Endodermal cell (in vitro differentiated cells): ENCODE measurements around the gene UNC5B. TPM values are rescaled to one million over a fixed set of nuclear protein-coding genes. Genes with fewer than 3 reads are reported as not detected.

ENCODE experiments used
- DNase-seq: peaks from one replicate; pipeline ENCODE4 v3.0.0-alpha.2; 2017
- H3K27ac ChIP-seq: 2 replicates; pipeline ENCODE4 v1.5.1; 2013; ENCODE audit warnings: mild to moderate bottlenecking, low read depth, low read length, moderate library complexity
- H3K27me3 ChIP-seq: 2 replicates; pipeline ENCODE4 v1.6.1; 2013; ENCODE audit warnings: mild to moderate bottlenecking, low read length, moderate library complexity; ENCODE audit not compliant: insufficient read depth, control insufficient read depth, poor library complexity, severe bottlenecking
- H3K36me3 ChIP-seq: 2 replicates; pipeline ENCODE4 v1.7.0; 2013; ENCODE audit warnings: mild to moderate bottlenecking, low read length, moderate library complexity; ENCODE audit not compliant: control insufficient read depth, insufficient read depth
- H3K4me1 ChIP-seq: one replicate; pipeline ENCODE4 v1.7.0; 2013; ENCODE audit warnings: low read length; ENCODE audit not compliant: control insufficient read depth, insufficient read depth
- H3K4me3 ChIP-seq: 2 replicates; pipeline ENCODE4 v1.5.1; 2013; ENCODE audit warnings: mild to moderate bottlenecking, low read length, moderate library complexity
- H3K9ac ChIP-seq: 2 replicates; pipeline ENCODE4 v1.6.1; 2013; ENCODE audit warnings: mild to moderate bottlenecking, low read length, moderate library complexity; ENCODE audit not compliant: poor library complexity, severe bottlenecking; ENCODE audit errors: extremely low read depth
- H3K9me3 ChIP-seq: 2 replicates; pipeline ENCODE4 v1.6.1; 2013; ENCODE audit warnings: mild to moderate bottlenecking, low read length, moderate library complexity; ENCODE audit not compliant: control insufficient read depth
- H3K27ac Mint-ChIP-seq: 2 replicates; pipeline ENCODE4 v1.8.0; 2020; ENCODE audit warnings: mixed read lengths
- H3K27me3 Mint-ChIP-seq: 2 replicates; pipeline ENCODE4 v1.8.0; 2021; ENCODE audit warnings: mild to moderate bottlenecking, mixed read lengths; ENCODE audit not compliant: insufficient read depth
- H3K36me3 Mint-ChIP-seq: 2 replicates; pipeline ENCODE4 v1.8.0; 2020; ENCODE audit warnings: low read depth, mixed read lengths
- H3K4me1 Mint-ChIP-seq: 2 replicates; pipeline ENCODE4 v1.8.0; 2020; ENCODE audit warnings: mixed read lengths
- H3K4me3 Mint-ChIP-seq: 2 replicates; pipeline ENCODE4 v1.8.0; 2020; ENCODE audit warnings: mild to moderate bottlenecking, moderate library complexity, mixed read lengths
- H3K9me3 Mint-ChIP-seq: 2 replicates; pipeline ENCODE4 v1.8.0; 2020; ENCODE audit warnings: mild to moderate bottlenecking, mixed read lengths
- CTCF ChIP-seq: fragments of 200-600 bp; sonication (generic); conservative IDR thresholded peaks from 2 replicates; pipeline ENCODE4 v1.5.0; 2021; ENCODE audit warnings: antibody characterized with exemption, mild to moderate bottlenecking
- WGBS, 2 experiments: methylation state at CpG; one replicate each; pipeline versions ENCODE4 v1.1.5 to v1.1.7; 2013; ENCODE audit warnings: missing lambda C conversion rate in 2 of 2, mixed read lengths in 1 of 2; ENCODE audit not compliant: insufficient coverage in 1 of 2, insufficient read length in 1 of 2; 5-methylcytosine and 5-hydroxymethylcytosine counted together
- total RNA-seq, 2 donors: library from RNA; stranded (reverse); fragmentation: NEBNext Ultra II Directional in 1 of 2; extraction: Animal tissue kit (Norgen Biotek cat#: 25700) in 1 of 2; gene quantifications; 2 replicates in 1 of 2; 3 replicates in 1 of 2; pipeline ENCODE4 v1.2.1, GENCODE V29; 2021

The UNC5B gene
- total RNA-seq, 2 donors from 2014 or later = 9.7 to 14.5 TPM

GRCh38 chr10:71338728-71339495 is 126.5 kb downstream of the UNC5B start:
- no peaks in the 10 kb centered on the region for H3K27me3 ChIP-seq
- H3K36me3 ChIP-seq = no peaks in the 10 kb centered on the region
- 88 to 95% methylated on average over 10 to 13 of the region's 13 CpGs for WGBS, 2 experiments
- no peak overlapping the region for H3K4me3 ChIP-seq
- H3K4me1 Mint-ChIP-seq = peaks cover 21% of the 10 kb centered on the region
- H3K9ac ChIP-seq = no peak overlapping the region
- H3K4me3 Mint-ChIP-seq = no peak overlapping the region
- H3K36me3 Mint-ChIP-seq = peaks cover 8% of the 10 kb centered on the region
- TF ChIP-seq CTCF = no peak
- no peak overlapping the region for H3K27ac Mint-ChIP-seq
- no peaks in the 10 kb centered on the region for H3K4me1 ChIP-seq
- H3K9me3 ChIP-seq = no peaks in the 10 kb centered on the region
- no peak for DNase-seq
- H3K27ac ChIP-seq = no peak overlapping the region
- H3K9me3 Mint-ChIP-seq = no peaks in the 10 kb centered on the region
- H3K27me3 Mint-ChIP-seq = no peaks in the 10 kb centered on the region

GRCh38 chr10:71339796-71340589 is 127.6 kb downstream of the UNC5B start:
- no peaks in the 10 kb centered on the region for H3K27me3 Mint-ChIP-seq
- Histone ChIP-seq H3K9ac (no peak overlapping the region), H3K27me3 (no peaks in the 10 kb centered on the region), H3K27ac (no peak overlapping the region), H3K9me3 (no peaks in the 10 kb centered on the region), H3K4me1 (no peaks in the 10 kb centered on the region), H3K36me3 (no peaks in the 10 kb centered on the region), H3K4me3 (no peak overlapping the region)
- WGBS, 2 experiments = 94 to 97% methylated on average over 6 to 10 of the region's 10 CpGs
- no peak for DNase-seq
- H3K27ac Mint-ChIP-seq = peak overlapping the region; percentile 67
- peaks cover 27% of the 10 kb centered on the region for H3K4me1 Mint-ChIP-seq
- peaks cover 10% of the 10 kb centered on the region for H3K36me3 Mint-ChIP-seq
- TF ChIP-seq CTCF = no peak
- H3K4me3 Mint-ChIP-seq = no peak overlapping the region
- no peaks in the 10 kb centered on the region for H3K9me3 Mint-ChIP-seq

- H3K4me1 ChIP-seq = no peaks in the 10 kb centered on the region
- no peak overlapping the region for H3K9ac ChIP-seq
- no peak overlapping the region for H3K4me3 ChIP-seq
- Mint-ChIP-seq H3K27me3 (no peaks in the 10 kb centered on the region), H3K36me3 (peaks cover 10% of the 10 kb centered on the region), H3K27ac (no peak overlapping the region), H3K9me3 (no peaks in the 10 kb centered on the region), H3K4me3 (no peak overlapping the region), H3K4me1 (peaks cover 25% of the 10 kb centered on the region)
- WGBS, 2 experiments = 88 to 89% methylated on average over 5 to 8 of the region's 8 CpGs
- no peak for TF ChIP-seq CTCF
- H3K9me3 ChIP-seq = no peaks in the 10 kb centered on the region
- peak overlapping the region; percentile 26 for H3K27ac ChIP-seq
- H3K36me3 ChIP-seq = no peaks in the 10 kb centered on the region
- DNase-seq = no peak
- H3K27me3 ChIP-seq = no peaks in the 10 kb centered on the region
Observed at GRCh38 chr10:71342573-71343391, 130.4 kb downstream of the UNC5B start.
